ENCODE results near the gene PLAC8.
"Not testable (repeated sequence)": the region's sequence is repeated elsewhere in the genome, so short reads cannot be mapped to it uniquely, and the experiment has no call there.

Gene PLAC8

DNA sequence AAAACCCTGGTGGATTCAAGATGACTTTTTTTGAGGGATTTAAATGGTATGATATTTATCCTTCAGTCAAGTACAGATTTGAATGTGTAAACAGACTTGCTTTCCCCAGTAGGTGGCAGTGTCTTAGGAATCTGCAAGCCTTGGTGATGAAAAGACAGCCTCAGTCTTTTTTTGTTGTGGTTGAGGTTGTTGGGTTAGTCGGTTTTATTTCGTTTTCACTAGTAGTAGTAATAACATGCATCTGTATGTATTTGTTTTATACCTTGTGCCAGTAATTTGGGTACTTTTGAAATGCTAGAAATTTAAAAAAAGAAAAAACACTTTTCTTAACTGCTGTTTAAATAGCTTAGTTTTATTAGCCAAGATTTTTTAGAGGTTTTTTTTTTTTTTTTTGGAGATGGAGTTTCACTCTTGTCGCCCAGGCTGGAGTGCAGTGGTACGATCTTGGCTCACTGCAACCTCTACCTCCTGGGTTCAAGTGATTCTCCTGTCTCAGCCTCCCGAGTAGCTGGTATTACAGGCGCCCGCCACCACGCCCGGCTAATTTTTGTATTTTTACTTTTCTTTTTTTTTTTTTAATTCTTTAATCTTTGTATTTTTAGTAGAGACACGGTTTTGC lies 40.3 kb downstream of the PLAC8 start:
- peak in 1 of 2 donors; percentile 71 for DNase-seq (ENCODE audit: low read depth in 1 of 2, low spot score in 1 of 2)

DNA sequence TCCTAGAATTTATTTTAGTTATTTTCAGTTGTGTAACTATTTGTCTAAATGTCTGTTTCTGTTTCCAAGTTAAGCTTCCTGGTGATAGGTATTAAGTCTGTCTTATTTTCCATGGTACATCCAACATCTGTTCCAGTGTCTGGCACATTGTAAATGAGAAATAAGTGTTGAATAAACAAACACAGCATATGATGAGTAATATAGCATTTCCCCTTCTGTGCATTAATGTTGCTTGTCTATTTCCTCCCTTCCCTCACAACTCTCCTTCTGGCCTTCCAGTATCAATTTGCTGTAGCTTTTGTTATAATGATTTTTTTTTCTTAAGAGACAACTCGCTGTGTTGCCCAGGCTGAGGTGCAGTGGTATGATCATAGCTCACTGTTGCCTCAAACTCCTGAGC lies 43.4 kb downstream of the PLAC8 start:
- no peak for DNase-seq (ENCODE audit: low read depth in 1 of 2, low spot score in 1 of 2)

DNA sequence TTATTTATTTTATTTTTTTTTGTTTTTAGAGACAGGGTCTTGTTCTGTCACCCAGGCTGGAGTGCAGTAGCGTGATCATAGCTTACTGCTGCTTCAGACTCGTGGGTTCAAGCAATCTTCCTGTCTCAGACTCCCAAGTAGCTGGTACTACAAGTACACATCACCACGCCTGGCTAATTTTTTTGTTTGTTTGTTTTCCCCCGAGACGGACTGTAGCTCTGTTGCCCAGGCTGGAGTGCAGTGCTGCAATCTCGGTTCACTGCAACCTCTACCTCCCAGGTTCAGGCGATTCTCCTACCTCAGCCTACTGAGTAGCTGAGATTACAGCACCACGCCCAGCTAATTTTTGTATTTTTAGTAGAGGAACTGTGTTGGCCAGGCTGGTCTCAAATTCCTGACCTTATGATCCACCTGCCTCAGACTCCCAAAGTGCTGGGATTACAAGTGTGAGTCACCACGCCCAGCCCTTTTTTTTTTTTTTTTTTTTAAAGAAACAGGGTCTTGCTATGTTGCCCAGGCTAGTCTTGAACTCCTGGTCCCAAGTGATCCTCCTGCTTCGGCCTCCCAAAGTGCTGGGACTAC lies 47.4 kb downstream of the PLAC8 start:
- no peak for DNase-seq (ENCODE audit: low read depth in 1 of 2, low spot score in 1 of 2)

DNA sequence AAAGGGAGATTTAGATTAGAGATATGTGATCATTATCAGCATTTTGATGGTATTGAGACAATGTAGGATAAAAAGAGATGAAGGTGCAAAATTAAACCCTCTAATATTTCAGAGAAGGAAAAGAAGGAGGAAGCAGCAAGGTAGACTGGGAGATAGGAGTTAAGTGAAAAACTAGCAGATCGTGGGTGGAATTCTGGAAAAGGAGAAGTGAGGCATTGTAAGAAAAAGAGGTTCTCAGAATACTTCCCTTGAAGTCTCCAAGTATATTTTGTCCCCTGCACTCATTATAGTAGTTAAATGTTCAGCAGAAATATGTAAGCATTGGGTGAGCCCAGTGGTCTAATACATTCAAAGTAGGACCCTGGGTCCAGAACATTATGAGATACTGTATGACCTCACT lies 49.3 kb downstream of the PLAC8 start:
- no peak for DNase-seq (ENCODE audit: low read depth in 1 of 2, low spot score in 1 of 2)

DNA sequence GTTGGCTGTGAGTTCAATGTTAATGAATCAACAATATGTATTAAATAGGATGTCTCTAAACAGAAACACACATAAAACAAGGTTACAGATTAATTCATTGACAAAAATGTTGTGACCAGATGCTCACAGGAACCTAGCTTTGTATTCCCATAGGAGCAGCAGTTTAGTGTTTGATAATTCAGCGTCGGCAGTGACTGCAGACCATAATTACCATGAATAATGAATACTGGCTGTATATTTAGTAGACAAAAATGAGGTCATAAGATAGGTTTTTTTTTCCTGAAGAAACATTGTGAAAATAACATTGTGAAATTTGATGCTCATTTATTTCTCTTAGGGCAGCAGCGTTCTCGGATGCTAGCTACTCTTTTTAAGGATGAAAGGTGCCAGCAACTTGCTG lies 51.8 kb downstream of the PLAC8 start:
- DNase-seq (ENCODE audit: low read depth in 1 of 2, low spot score in 1 of 2): no peak

DNA sequence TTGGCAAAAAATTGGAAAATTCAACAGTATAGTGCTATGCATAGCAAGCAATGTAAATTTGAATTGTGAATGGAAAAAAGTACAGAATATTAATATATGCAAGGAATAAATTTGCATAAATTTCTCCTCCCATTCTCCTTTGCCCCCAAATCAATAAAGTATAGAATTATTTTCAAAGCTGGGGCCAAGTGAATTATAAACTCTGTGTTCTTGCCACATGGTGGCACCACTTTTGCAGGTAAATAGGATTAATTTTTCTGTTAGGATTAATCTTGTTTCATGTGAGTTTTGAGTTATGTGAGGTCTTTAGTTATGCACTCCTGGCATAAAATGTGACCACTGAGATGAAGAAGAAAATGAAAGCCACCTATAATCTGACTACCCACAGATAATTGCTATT lies 59.6 kb downstream of the PLAC8 start:
- DNase-seq (ENCODE audit: low read depth in 1 of 2, low spot score in 1 of 2): no peak

DNA sequence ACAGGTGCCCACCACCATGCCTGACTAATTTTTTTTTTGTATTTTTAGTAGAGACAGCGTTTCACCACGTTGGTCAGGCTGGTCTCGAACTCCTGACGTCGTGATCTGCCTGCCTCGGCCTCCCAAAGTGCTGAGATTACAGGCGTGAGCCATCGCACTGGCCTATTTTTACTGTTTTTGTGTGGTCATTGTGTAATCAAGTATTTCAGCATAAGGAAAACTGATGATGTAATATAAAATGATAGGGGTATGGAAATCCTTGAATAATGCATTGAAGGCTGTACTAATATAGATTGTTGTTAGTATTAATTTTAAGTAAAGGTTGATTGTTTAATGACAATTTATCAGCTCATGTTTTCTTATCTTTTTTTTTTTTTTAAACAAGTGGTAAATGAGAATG lies 65.7 kb downstream of the PLAC8 start:
- DNase-seq (ENCODE audit: low read depth in 1 of 2, low spot score in 1 of 2): not testable (repeated sequence)

DNA sequence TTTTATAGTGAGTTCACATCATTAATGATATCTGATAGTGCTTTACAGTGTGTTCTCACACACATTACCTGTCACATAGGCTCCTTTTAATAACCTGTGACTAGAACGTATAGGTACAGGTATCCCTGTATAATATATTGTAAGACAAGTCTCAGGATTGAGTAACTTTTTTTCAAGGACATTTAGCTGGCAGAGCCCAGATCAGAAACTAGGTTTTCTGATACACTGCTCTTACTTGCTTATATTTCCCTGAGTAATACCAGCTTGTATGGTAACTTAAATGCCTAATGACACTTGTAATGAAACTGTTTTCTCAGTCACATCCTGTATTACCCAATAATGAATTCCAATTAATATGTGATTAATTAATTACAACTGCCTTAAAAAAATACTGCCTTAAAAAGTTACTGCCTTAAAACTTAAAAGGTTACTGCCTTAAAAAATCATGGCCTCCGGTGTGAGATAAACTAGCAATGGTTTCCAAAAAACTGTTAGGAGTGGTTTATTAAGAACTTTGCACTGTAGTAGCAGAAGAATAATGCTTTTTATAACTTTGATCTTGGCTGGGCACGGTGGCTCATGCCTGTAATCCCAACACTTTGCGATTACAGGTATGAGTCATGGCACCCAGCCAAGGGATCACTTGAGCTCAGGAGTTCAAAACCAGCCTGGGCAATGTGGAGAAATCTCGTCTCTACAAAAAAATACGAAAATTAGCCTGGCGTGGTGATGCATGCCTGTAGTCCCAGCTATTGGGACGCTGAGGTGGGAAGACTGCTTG lies 67.6 kb downstream of the PLAC8 start:
- no peak for DNase-seq (ENCODE audit: low read depth in 1 of 2, low spot score in 1 of 2)

DNA sequence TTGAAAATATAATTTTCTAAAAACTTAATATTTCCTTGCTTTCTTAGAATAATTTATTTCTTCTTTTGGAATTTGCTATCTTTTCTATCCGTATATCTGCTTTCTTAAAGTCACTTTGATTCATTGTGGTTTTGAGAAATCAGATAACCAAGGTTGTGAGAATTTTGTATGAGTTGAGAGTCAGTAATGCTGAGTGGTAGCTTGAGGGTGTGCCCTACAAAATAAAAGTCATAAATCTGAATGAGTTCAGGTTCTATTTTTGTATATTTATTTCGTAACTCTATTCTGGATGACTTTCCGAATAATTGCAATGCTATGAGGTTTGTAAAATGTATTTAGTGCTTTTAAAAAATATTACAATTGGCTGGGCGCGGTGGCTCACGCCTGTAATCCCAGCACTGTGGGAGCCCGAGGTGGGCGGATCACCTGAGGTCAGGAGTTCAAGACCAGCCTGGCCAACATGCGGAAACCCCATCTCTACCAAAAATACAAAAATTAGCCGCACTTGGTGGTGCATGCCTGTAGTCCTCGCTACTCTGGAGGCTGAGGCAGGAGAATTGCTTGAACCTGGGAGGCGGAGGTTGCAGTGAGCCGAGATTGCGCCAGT lies 70.6 kb downstream of the PLAC8 start:
- DNase-seq (ENCODE audit: low read depth in 1 of 2, low spot score in 1 of 2): no peak

DNA sequence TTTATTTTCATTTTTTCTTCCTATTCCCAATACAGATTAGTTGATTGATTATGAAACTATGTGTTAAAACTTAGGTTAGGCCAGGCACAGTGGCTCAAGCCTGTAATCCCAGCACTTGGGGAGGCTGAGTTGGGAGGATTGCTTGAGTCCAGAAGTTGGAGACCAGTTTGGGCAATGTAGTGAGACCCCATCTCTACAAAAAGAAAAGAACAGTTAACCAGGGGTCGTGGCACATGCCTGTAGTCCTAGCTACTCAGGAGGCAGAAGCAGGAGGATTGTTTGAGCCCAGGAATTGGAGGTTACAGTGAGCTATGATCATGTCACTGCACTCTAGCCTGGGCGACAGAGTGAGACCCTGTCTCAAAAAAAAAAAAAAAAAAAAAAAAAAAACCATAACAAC lies 71.4 kb downstream of the PLAC8 start:
- DNase-seq (ENCODE audit: low read depth in 1 of 2, low spot score in 1 of 2): not testable (repeated sequence)

DNA sequence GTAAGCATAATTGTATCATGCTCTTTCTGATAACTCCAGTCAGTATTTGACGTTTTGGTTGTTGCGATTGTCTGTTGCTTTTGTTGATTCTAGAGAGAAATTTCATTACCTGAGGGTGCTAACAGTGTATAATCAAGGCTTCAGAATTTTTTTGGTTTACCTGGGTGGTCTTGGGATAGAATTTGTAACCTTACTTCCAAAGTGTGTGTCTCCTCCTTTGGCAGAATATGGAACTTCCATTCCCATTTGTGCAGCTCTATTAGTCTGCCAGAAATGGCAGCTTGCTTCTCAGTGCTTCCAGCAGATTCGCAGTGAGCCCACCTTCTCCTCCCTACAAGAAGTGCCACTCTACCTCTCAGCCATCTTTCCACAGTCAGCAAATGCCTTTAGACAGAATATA lies 74.3 kb downstream of the PLAC8 start:
- no peak for DNase-seq (ENCODE audit: low read depth in 1 of 2, low spot score in 1 of 2)

All from activated CD4-positive, alpha-beta T cell treated with anti-CD3 and anti-CD28 coated beads, Interleukin-2, amount 50 U/mL, for 24 hours (primary cell).